ENCODE data around the gene SLC1A7. TPM values are rescaled to one million over a fixed set of nuclear protein-coding genes. Genes with fewer than 3 reads are reported as not detected.
A peak's percentile ranks its signal among the peaks of the same experiment; 100 is the strongest.

SLC1A7 gene
- total RNA-seq, 1 experiment from 2014 or later = 0.27 TPM

DNA sequence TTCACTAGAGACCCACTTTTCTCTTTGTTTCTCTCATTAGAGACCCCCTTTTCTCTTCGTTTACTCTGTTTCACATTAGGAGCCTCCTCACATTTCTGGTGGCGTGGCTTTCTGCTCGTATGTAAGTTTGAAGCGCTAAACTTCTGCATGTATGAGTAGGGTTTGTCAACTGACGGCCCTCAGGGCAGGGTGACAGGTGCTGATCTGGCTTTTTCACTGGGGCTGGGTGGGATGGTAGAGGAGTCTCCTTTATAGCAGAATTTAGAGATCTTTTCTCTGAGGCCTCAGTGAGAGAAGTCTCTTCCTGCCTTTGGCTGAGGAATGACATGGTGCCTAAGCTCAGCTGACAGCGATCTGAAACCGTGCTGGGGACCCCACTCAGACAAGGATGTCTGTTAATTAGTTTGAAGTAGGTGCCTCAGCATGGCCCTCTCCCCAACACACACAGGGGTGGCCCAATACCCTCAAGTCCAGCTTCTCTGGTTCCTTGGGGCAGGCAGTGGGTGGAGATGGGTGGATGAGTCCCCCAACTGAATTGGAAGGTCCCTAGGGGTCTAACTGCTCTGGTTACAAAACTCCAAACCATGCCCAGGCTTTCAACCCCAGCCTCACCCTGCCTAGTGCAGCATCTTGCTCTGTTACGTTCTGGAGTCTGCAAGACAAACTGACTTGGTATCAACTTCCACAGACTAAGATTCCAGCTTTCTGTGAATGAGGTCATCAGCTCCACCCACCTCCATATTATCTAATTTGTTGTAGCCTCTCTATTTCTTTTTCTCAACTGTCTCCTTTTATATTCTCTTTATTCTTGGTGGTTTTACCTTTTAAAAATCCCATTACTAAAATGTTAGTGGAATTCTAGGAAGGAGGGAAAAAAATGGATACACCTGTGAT lies 3.2 kb downstream of the SLC1A7 start:
- in situ Hi-C loops (cut with HindIII; ENCODE audit: low sequenced_read_pairs) = no loop called here
- DNase-seq (ENCODE audit: low spot score) = no peak

GRCh38 chr1:53137729-53138128 lies 4.7 kb downstream of the SLC1A7 start:
- DNase-seq (ENCODE audit: low spot score) = no peak
- in situ Hi-C loops (cut with HindIII; ENCODE audit: low sequenced_read_pairs) = no loop called here

DNA sequence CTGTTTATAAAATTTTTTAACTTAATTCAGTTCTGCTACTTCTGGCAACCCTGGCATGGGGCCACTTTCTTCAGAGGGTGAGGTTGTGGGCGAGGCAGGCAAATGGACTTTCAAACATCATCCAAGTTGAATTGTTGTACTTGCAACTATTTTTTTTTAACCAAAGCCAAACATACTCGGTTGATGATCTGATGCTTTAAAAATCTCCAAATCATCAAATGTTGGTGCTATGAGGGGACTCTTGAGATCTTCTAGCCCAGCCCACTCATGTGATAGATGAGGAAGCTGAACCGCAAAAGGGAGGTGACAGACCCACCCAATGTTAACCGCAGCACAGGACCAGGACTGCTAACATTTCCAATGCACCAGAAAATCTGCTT lies 6.7 kb downstream of the SLC1A7 start:
- no peak for DNase-seq (ENCODE audit: low spot score)
- in situ Hi-C loops (cut with HindIII; ENCODE audit: low sequenced_read_pairs) = no loop called here

GRCh38 chr1:53134961-53135734 lies 7.3 kb downstream of the SLC1A7 start:
- DNase-seq (ENCODE audit: low spot score) = peak; percentile 61
- in situ Hi-C loops (cut with HindIII; ENCODE audit: low sequenced_read_pairs) = no loop called here

DNA sequence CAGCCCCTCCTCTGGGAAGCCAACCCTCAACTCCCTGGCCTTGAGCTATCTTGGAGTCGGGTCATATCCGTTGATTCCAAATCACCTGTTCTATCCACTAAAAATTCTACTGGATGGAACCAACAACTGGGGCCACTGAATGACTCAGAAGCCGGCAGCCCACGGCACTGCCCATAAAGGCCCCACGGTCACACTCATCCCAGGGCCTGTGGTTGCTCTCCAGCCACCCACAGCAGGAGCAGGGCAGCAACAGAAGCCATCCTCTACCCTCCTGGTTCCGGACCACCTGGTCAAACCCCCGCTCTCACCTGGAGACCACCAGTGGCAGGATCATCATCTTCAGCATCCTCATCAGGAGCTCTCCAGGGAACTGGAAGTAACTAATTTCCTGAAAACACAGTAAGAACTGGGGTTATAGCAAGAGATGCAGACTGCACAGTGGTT lies 8.4 kb downstream of the SLC1A7 start:
- no peak for DNase-seq (ENCODE audit: low spot score)
- in situ Hi-C loops (cut with HindIII; ENCODE audit: low sequenced_read_pairs) = no loop called here

DNA sequence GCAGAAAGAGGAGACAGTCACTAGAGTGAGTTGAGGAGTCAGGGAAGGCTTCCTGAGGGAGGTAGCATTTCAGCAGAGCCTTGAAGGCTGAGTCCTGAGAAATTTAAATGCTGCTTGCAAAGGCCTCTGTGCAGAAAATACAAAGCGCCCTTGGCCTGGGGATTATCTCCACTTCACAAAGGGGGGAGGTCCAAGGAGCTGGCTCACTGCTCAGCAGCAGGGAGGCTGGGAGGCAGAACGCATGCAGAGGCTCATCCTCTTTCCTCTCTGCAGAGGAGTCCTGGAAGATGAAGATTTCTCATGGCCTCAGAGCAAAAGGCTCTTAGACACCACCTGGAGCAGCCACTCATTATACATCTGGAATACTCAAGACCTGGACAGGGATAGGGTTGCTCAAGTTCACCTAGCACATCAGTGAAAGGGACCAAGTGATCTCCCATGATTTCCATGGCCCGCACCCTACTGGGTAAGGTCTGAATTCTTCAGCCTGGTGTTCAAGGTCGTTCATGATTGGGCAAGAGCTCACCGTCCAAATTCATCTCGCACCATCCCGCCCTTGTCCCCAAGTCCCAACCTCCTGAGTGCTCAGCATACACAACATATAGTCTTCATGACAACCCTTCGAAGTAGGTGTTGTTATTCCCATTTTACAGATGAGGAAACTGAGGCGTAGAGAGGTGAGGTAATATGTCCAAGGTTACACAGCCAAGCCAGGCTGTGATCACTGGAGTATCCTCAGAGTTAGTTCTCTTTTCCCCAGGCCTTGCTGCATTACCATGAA lies 9.0 kb downstream of the SLC1A7 start:
- no peak for DNase-seq (ENCODE audit: low spot score)
- in situ Hi-C loops (cut with HindIII; ENCODE audit: low sequenced_read_pairs) = no loop called here

DNA sequence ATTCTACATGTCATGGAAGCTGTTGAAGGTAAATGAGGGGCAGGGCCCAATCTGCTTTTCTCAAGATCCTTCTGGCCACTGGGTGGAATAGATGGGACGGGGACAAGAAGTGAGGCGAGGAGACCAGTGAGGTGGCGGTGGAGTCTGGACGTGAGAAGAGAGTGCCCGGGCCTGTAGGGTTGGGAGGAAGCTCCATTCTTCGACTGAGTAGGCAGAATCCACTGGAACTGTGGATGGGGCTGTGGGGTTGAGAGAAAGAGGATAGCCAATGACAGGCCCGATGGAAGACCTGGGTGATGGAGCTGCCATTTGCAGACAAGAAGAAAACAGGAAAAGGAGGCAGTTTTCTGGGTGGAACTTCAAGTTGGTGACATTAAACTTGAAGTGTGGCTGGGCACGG lies 10.3 kb downstream of the SLC1A7 start:
- no peak for DNase-seq (ENCODE audit: low spot score)
- in situ Hi-C loops (cut with HindIII; ENCODE audit: low sequenced_read_pairs) = no loop called here

GRCh38 chr1:53131590-53131938 lies 10.9 kb downstream of the SLC1A7 start:
- no peak for DNase-seq (ENCODE audit: low spot score)
- in situ Hi-C loops (cut with HindIII; ENCODE audit: low sequenced_read_pairs) = no loop called here

GRCh38 chr1:53130878-53131589 lies 11.4 kb downstream of the SLC1A7 start:
- in situ Hi-C loops (cut with HindIII; ENCODE audit: low sequenced_read_pairs) = no loop called here
- DNase-seq (ENCODE audit: low spot score) = no peak

DNA sequence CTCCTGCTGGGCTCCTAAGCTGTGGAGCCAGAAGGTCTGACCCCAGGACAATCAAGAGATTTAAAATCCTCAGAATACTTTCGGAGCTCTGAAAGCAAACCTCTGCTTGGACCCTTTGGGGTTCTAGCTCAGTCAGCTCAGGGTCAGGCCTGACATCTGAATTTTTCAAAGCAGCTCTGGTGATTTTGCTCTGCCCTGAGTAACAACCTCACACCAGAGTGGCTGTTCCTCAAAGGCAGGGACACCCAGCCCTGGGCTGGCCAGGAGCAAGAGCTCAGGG lies 11.9 kb downstream of the SLC1A7 start:
- in situ Hi-C loops (cut with HindIII; ENCODE audit: low sequenced_read_pairs) = no loop called here
- DNase-seq (ENCODE audit: low spot score) = no peak

DNA sequence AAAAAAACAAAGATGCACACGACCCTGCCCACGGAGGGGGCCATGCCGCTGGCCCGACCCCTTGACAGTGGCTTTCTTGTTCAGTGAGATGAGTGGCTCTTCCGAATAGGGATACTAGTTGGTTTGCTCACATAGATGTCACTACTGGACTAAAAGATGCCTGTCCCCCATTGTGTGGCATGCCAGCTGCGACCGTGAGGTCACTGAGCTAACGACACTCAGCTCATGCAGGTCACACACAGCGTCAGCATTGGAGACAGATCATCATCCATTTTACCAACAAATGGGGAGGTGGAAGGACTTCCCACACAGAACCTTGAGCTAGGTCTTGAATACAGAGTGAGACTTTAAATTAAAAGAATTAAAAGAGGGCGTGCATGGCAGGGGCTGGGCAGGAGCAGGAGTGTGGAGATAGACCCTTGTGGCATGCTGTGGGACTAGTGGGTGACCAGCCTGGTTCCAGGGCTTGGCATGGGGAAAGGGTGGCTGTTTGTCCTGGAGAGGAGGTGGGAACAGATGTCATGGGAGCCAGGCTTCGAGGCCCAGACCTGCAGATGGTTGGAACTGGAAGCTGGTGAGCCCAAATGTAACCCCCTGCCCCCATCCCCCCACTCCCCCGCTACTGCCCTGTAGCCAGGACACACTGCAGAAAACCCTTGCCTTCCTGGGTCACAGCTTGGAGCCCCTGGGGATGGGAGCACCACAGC lies 12.4 kb downstream of the SLC1A7 start:
- in situ Hi-C loops (cut with HindIII; ENCODE audit: low sequenced_read_pairs) = no loop called here

DNA sequence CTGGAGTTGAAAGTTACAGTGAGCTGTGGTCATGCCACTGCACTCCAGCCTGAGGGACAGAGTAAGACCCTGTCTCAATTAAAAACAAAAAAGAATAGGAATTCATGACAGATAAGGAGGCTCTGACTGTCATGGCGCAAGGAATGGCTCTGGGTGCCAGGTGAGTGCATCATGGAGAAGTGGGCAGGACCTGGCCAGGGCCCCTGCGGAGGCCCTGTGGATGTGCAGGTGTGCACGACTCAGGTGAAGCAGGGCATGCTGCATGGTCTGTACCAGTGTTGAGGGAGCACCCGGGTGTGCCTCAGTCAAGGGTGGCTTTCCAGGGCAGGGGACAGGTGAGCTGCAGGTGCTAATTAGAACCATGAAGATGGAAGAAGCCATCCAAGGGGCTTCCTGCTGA lies 14.0 kb downstream of the SLC1A7 start:
- no peak for DNase-seq (ENCODE audit: low spot score)
- in situ Hi-C loops (cut with HindIII; ENCODE audit: low sequenced_read_pairs) = no loop called here

More for the DNA sequence above, 12.4 kb downstream of the SLC1A7 start:
- DNase-seq (ENCODE audit: low spot score) = no peak

DNA sequence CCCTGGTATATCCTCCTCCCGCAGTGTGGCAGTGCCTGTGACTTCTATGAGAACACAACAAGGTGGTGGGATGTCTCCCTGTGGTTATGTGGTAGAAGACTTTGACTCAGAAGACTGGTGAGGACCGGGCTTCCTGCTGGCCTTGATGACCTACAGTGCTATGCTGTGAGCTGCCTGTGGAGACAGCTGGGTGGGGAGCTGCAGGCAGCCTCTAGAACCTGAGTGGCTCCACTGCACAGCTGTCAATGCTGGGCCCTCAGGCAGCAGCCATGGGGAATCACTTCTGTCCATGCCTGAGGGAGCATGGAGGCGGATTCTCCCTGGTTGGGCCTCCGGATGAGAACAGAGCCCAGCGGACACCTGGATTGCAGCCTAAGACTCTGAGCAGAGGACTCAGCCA lies 14.9 kb downstream of the SLC1A7 start:
- in situ Hi-C loops (cut with HindIII; ENCODE audit: low sequenced_read_pairs) = no loop called here
- no peak for DNase-seq (ENCODE audit: low spot score)

DNA sequence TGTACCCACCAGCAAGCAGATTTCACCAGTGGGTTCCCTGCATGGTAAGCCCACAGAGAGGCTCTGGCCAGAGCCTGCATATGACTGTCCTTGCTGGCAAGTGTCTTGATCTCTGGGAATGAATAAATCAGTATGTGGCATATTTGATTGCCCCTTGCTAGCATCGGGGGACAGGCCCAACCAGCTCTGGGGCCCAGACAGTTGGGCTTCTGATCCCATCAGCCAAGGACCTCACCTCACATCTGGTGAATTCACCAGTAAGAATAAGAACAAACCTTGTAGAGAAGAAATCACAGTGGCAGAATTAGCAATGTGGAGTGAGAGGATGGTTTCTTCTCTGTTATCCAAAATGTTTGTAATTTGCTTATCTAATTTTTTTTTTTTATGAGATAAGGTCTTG lies 15.9 kb downstream of the SLC1A7 start:
- in situ Hi-C loops (cut with HindIII; ENCODE audit: low sequenced_read_pairs) = no loop called here
- no peak for DNase-seq (ENCODE audit: low spot score)

DNA sequence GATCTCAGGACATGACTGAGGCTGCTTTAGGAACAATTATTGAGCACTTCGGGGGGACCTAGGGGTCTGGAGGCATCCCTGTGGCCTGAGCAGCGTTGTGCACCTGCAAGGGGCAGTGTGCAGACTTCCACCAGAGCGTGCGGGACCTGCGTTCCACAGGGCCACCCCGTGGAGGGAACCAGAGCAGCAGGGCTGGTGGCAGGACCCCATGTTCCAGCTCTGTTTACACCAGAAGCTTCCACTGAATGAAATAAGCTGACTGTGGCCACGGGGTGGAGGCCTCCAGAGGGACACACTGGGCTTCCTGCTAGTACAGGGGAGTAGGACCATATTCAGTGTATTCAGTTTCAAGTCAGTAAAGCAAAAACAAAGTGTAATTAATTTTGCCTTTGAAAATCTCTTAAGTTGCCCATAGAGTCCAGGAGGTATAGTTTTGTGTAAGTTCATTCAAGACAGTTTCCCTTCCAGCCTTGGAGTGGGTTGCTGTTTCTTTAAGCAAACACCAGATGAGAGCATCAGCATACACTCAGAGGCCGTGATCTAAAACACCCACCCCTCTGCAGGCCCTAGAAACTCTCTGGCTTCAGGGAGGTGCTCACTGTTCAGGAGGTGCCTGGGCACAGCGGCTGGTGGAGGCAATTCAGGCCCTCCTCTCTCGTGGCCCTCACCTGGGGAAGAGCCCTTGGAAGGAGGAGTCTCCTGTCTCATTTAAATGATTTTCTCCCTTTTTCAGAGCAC lies 16.6 kb downstream of the SLC1A7 start:
- DNase-seq (ENCODE audit: low spot score) = no peak
- in situ Hi-C loops (cut with HindIII; ENCODE audit: low sequenced_read_pairs) = no loop called here

DNA sequence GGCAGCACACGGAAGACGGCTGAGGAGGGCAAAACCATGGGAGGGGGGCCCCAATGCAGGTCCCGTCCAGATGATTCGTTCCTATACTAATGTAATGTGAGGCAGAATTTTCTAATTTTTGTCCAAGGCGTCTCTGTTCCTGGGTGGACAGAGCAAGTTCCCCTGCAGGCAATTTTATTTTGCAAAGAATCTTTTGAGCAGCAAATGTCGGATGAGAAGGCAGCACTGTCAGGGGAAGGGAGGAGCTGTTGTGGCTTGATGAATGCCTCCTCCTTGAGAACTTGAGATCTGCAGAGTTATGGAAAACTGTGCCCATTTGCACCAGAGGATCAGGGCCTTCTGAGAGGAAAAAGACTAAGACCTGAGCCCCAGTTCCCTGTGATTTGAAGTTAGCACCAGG lies 17.3 kb downstream of the SLC1A7 start:
- in situ Hi-C loops (cut with HindIII; ENCODE audit: low sequenced_read_pairs) = no loop called here
- DNase-seq (ENCODE audit: low spot score) = no peak

DNA sequence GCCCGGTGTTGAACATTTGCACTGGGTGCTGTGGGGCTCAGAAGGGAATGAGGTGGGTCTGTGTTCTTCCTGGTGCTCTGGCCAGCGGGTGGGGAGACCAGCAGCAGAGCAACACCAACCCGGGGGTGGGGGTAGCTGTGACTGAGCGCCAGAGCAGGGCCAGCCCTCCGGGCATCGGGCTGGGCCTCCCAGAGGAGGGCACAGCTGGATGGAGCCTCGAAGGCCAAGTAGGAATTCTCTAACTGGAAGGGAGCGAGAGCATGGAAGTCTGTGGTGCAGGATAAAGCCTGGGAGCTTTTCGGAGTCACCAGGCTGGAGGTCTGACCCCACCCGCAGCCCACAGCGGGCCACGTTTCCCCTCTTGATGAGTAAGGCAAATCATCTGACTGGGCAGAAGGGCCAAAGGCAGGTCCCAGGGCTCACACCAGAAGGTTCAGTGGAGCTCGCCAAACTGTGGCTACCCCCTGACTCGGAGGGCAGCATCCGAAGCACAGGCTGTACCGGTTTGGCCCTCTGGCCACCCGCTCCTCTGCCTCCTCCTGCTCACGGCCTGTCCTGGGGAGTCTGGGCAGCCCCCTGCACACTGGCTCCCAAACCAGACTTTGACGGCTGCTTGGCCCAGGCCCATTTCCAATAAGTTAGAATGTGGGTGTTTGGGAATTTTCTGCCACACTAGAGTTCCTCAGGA lies 18.8 kb downstream of the SLC1A7 start:
- in situ Hi-C loops (cut with HindIII; ENCODE audit: low sequenced_read_pairs) = no loop called here
- no peak for DNase-seq (ENCODE audit: low spot score)

GRCh38 chr1:53122961-53123413 lies 19.5 kb downstream of the SLC1A7 start:
- DNase-seq (ENCODE audit: low spot score) = no peak
- in situ Hi-C loops (cut with HindIII; ENCODE audit: low sequenced_read_pairs) = no loop called here

All from G401 (cell line).